Ovary (tissue), 3 donors: ENCODE results near the gene ASXL2.

Source experiments
- EP300 ChIP-seq: sonication (generic); formaldehyde crosslinking; IDR thresholded peaks from one replicate; pipeline ENCODE4 v1.6.1; 2017; ENCODE audit warnings: antibody characterized with exemption
- POLR2A ChIP-seq: fragments of 450-650 bp; IDR thresholded peaks from one replicate; pipeline ENCODE4 v1.6.1; 2017; ENCODE audit warnings: antibody characterized with exemption, mild to moderate bottlenecking, moderate library complexity
- TF ChIP-seq, protein P1 (sequence below), 3 donors: fragments of 450-650 bp in 2 of 3; fragments of 200-600 bp in 1 of 3; IDR thresholded peaks; one replicate each; pipeline versions ENCODE4 v1.5.1 to v1.8.0; 2016 to 2022; ENCODE audit warnings: antibody characterized with exemption in 3 of 3, mild to moderate bottlenecking in 1 of 3
- donor health status: DM: no; HTN: no; CAD: no.

DNA sequence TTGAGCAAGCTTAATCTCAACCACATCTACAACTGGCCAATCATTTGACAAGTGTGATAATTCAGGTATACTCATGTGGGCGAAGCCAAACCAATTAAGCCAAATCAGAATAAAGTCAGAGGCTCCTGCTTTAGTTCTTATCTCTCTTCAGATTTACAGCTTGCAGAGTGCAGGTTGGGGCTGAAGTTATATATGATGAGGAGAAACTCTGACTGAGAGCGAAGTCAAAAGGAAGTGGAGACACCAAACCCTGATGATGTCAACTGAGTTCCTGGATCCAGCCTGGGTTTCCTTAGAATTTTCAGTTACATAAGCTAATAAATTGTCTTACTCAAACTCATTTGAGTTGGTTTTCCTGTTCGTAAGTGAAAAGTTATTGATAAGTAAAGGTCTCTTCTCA, 73.9 kb downstream of the ASXL2 start:
- TF ChIP-seq, protein P1, sequence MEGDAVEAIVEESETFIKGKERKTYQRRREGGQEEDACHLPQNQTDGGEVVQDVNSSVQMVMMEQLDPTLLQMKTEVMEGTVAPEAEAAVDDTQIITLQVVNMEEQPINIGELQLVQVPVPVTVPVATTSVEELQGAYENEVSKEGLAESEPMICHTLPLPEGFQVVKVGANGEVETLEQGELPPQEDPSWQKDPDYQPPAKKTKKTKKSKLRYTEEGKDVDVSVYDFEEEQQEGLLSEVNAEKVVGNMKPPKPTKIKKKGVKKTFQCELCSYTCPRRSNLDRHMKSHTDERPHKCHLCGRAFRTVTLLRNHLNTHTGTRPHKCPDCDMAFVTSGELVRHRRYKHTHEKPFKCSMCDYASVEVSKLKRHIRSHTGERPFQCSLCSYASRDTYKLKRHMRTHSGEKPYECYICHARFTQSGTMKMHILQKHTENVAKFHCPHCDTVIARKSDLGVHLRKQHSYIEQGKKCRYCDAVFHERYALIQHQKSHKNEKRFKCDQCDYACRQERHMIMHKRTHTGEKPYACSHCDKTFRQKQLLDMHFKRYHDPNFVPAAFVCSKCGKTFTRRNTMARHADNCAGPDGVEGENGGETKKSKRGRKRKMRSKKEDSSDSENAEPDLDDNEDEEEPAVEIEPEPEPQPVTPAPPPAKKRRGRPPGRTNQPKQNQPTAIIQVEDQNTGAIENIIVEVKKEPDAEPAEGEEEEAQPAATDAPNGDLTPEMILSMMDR (IDR thresholded peaks at IDR 0.05), result no peak
- TF ChIP-seq POLR2A (no peak), EP300 (no peak)
